ENCODE data around the gene CSNK2A1. TPM values are rescaled to one million over a fixed set of nuclear protein-coding genes. Genes with fewer than 3 reads are reported as not detected.

Gene CSNK2A1
- total and polyA plus RNA-seq, 2 of the 8 experiments (the other 6 are each of a cell fraction or from before 2014, with no cell fraction given): 117 to 260 TPM

DNA sequence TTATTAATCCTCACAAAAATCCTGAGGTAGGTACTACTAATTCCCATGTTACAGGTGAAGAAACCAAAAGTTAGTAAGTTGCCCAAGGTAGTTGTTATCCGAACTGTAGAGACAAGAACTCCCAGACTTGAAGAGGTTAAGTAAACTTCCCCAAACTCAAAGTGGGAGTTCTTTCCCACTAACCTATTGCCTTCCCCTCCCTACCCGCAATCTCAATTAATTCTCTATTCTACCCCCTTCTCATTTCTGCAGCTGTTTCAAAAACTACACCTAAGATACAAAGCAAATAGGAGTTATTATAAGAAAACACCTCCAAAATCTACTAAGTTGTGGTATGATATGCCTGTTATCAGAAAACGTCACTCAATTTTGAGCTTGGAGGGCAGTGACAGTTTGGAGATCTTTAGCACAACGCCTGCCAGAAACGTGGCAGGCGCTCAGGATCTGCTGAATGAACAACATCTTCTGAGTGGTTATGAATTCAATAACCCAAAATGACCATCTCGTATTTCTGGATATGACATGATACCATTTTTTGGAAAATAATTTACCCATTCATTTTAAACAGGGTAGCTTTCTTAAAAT, 7.1 kb downstream of the CSNK2A1 start:
- Histone ChIP-seq H2BK15ac (ENCODE audit: low read length) (no peak overlapping the region), H2AFZ (ENCODE audit: low read length) (no peak overlapping the region), H3K9ac (replicated peaks in 1 of 4; ENCODE audit: extremely low read depth in 1 of 4, low read depth in 3 of 4, low read length in 3 of 4) (peak overlapping the region in 1 of 4 experiments; percentile 34; a peak in 1 of 7 replicates), H4K91ac (replicated peaks; ENCODE audit: insufficient read length, low read length) (no peak overlapping the region), H3K27me3 (replicated peaks in 1 of 4; ENCODE audit: control insufficient read depth in 3 of 4, extremely low read depth in 1 of 4, insufficient read depth in 3 of 4, low read length in 3 of 4) (no peaks in the 10 kb centered on the region), H3K14ac (ENCODE audit: insufficient read length) (no peak overlapping the region), H3K36me3 (ENCODE audit: control insufficient read depth in 2 of 4, insufficient read depth in 4 of 4, low read length in 3 of 4) (peaks cover 0 to 7% (median 2%) of the 10 kb centered on the region in 4 experiments; a peak in 2 of 8 replicates), H3K4me2 (ENCODE audit: insufficient read depth in 1 of 2, low read depth in 2 of 2, low read length in 2 of 2) (no peak overlapping the region), H3K23ac (ENCODE audit: insufficient read length) (no peak overlapping the region), H3K79me2 (ENCODE audit: control insufficient read depth in 1 of 2, insufficient read depth in 2 of 2, low read length in 2 of 2) (peaks cover 78 to 100% of the 10 kb centered on the region in 2 experiments), H4K8ac (ENCODE audit: extremely low read depth, insufficient read depth, low read length) (no peak overlapping the region), H2BK120ac (replicated peaks; ENCODE audit: low read depth, low read length) (no peak overlapping the region), H3K4ac (replicated peaks; ENCODE audit: insufficient read length, low read depth, low read length) (no peak overlapping the region), H4K20me1 (replicated peaks in 1 of 2; ENCODE audit: control insufficient read depth in 1 of 2, insufficient read depth in 2 of 2, low read length in 2 of 2) (peaks cover 43 to 54% of the 10 kb centered on the region in 2 experiments), H3K4me3 (ENCODE audit: extremely low read depth in 1 of 4, insufficient read depth in 2 of 4, low read depth in 3 of 4, low read length in 4 of 4) (no peak overlapping the region), H3K56ac (replicated peaks; ENCODE audit: insufficient read length, low read depth, low read length) (no peak overlapping the region), H3K23me2 (ENCODE audit: low read depth, low read length) (no peaks in the 10 kb centered on the region), H3K27ac (ENCODE audit: low read depth, low read length) (no peak overlapping the region), H2AK5ac (ENCODE audit: low read depth, low read length) (no peak overlapping the region), H2BK5ac (ENCODE audit: low read depth, low read length) (no peak overlapping the region), H3K4me1 (replicated peaks in 1 of 4; ENCODE audit: control insufficient read depth in 3 of 4, insufficient read depth in 4 of 4, low read length in 3 of 4) (peaks cover 2 to 13% (median 5%) of the 10 kb centered on the region in 4 experiments; a peak in 6 of 7 replicates), H3K9me3 (ENCODE audit: insufficient read depth in 2 of 2, low read depth in 1 of 2, low read length in 1 of 2) (peaks cover 0 to 4% of the 10 kb centered on the region in 2 experiments; a peak in 2 of 4 replicates), H4K5ac (ENCODE audit: insufficient read length, low read depth, low read length) (no peak overlapping the region), H2BK20ac (ENCODE audit: low read length) (no peak overlapping the region), H3K18ac (ENCODE audit: extremely low read depth, low read length) (no peak overlapping the region), H2BK12ac (ENCODE audit: low read depth, low read length) (no peak overlapping the region), H3K79me1 (ENCODE audit: low read depth, low read length) (peaks cover 2% of the 10 kb centered on the region; the same call in 1 of the 2 replicates)
- no peak for FAIRE-seq
- no peak for DNase-seq (ENCODE audit: low read depth in 1 of 2, low spot score in 2 of 2)
- TF ChIP-seq YY1 (IDR thresholded peaks at IDR 0.05; ENCODE audit: low read depth, low read length): no peak
- TF ChIP-seq SIRT6 (IDR thresholded peaks at IDR 0.05; ENCODE audit: low read length): no peak
- no peak for TF ChIP-seq TAF1 (IDR thresholded peaks at IDR 0.05; ENCODE audit: low read depth, low read length)
- TF ChIP-seq SP4 (IDR thresholded peaks at IDR 0.05; ENCODE audit: low read length): no peak
- no peak for TF ChIP-seq MAX (IDR thresholded peaks at IDR 0.05)
- no peak for TF ChIP-seq NRF1 (IDR thresholded peaks at IDR 0.05; ENCODE audit: low read depth, low read length)
- no peak for TF ChIP-seq POLR2A (IDR thresholded peaks at IDR 0.05; ENCODE audit: control extremely low read depth in 1 of 2, low read depth in 2 of 2, low read length in 2 of 2)
- TF ChIP-seq SUZ12 (IDR thresholded peaks at IDR 0.05; ENCODE audit: low read length): no peak
- TF ChIP-seq ASH2L (IDR thresholded peaks at IDR 0.05; ENCODE audit: low read length): no peak
- no peak for TF ChIP-seq SRF (IDR thresholded peaks at IDR 0.05; ENCODE audit: low read depth, low read length)
- TF ChIP-seq CTBP2 (IDR thresholded peaks at IDR 0.05; ENCODE audit: borderline replicate concordance, insufficient read depth, insufficient read length, low read length): no peak
- TF ChIP-seq CEBPB (IDR thresholded peaks at IDR 0.05; ENCODE audit: low read depth, low read length): no peak
- CTCF ChIA-PET (ENCODE audit: partially characterized antibody): interaction anchor here (0.5 kb wide), 1 partner anchor 10 kb away, joined by 3 read pairs; no protein-coding TSS in a partner anchor
- POLR2A ChIA-PET (ENCODE audit: partially characterized antibody): interaction anchor here (1.1 to 1.8 kb wide), 5 partner anchors 8 to 105 kb away, joined by 3 to 6 read pairs (median 5); no protein-coding TSS in a partner anchor
- WGBS, 2 experiments (ENCODE audit: extremely low coverage in 1 of 2, insufficient coverage in 1 of 2, insufficient read length in 1 of 2, insufficient replicate concordance in 2 of 2, low coverage in 1 of 2, low lambda C conversion rate in 2 of 2, missing lambda C conversion rate in 1 of 2): 85 to 100% methylated on average over 1 to 7 of the region's 7 CpGs

All from H1 (cell line).